ENCODE measurements around the gene SPTBN4. TPM values are rescaled to one million over a fixed set of nuclear protein-coding genes. Genes with fewer than 3 reads are reported as not detected.

Gene SPTBN4
- polyA plus RNA-seq, 1 of the 3 experiments (the other 2 are of a cell fraction), result 3.1 TPM

DNA sequence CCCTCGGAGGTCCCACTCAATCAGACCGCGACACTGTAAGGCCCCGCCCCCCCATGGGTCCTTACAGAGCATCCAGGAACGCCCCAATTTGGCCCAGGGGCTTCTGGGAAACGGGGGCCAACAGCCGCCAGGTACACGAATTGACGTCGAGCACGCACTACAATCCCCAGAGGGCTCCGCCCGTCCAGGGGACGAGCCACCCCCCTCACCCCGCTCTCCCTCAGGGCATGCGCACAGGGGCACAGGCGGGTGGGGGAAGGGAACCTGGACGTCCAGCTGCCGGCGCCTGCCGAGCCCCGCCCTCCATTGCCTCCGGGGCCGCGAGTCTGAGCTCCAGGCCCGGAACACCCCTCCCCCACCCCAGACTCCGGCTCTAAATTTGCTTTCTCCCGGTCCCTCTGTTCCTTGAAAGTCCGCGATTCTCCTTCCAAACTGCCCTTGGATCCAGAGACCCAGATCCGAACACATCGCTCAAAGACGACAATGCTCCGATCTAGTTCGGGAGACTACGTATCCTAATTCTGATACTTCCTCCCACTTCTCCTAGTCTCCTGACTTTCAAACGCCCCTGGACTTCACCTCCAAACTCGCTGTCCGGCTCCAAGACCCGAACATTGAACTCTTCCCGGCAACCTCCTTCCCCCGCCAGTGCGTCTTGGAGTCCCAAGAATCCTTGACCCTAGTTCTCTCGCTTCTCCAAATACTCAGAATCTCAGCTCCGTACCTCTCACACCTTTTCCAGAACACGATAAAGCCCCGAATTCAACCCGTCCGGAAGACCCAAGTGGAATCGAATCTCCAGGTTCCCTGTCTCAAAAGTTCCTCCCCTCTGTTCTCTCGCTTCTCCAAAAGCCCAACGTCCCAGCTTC lies 23.4 kb upstream of the SPTBN4 start:
- CTCF ChIA-PET, result interaction anchor here (0.6 to 2.7 kb wide), 9 partner anchors 16 to 235 kb away, joined by 3 to 16 read pairs (median 4); partner anchors contain the start of genes PRX, SERTAD1 and TTC9B
- TF ChIP-seq, protein P1, sequence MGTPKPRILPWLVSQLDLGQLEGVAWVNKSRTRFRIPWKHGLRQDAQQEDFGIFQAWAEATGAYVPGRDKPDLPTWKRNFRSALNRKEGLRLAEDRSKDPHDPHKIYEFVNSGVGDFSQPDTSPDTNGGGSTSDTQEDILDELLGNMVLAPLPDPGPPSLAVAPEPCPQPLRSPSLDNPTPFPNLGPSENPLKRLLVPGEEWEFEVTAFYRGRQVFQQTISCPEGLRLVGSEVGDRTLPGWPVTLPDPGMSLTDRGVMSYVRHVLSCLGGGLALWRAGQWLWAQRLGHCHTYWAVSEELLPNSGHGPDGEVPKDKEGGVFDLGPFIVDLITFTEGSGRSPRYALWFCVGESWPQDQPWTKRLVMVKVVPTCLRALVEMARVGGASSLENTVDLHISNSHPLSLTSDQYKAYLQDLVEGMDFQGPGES (IDR thresholded peaks at IDR 0.05; ENCODE audit: low read depth, low read length), result no peak
- TF ChIP-seq FOXJ3 (CRISPR knock-in tag; IDR thresholded peaks at IDR 0.05) (no peak), FOSL2 (IDR thresholded peaks at IDR 0.05; ENCODE audit: borderline replicate concordance, low read depth) (no peak), TAF1 (IDR thresholded peaks at IDR 0.05; ENCODE audit: borderline replicate concordance, low read depth, low read length) (peak; percentile 67), NFIC (IDR thresholded peaks at IDR 0.05; ENCODE audit: borderline replicate concordance) (no peak), EP300 (IDR thresholded peaks at IDR 0.05; ENCODE audit: borderline replicate concordance in 1 of 2, low read depth in 1 of 2, low read length in 1 of 2) (peak in 1 of 2 experiments; percentile 14; a peak in 1 of 4 replicates), EZH2phosphoT487 (IDR thresholded peaks at IDR 0.05; ENCODE audit: borderline replicate concordance, low read depth) (no peak), SIN3A (IDR thresholded peaks at IDR 0.05; ENCODE audit: borderline replicate concordance, low read depth, low read length) (0 out of 2 replicates have a peak, but pooled peaks have one; percentile 23), RAD21 (IDR thresholded peaks at IDR 0.05; ENCODE audit: low read length) (no peak; the same call in 1 of the 2 replicates), RXRA (IDR thresholded peaks at IDR 0.05; ENCODE audit: borderline replicate concordance, low read depth) (no peak), ELF1 (IDR thresholded peaks at IDR 0.05) (no peak), TEAD4 (IDR thresholded peaks at IDR 0.05; ENCODE audit: borderline replicate concordance, insufficient read depth) (no peak), RFX5 (IDR thresholded peaks at IDR 0.05; ENCODE audit: low read length) (peak; percentile 40; the same call in 1 of the 2 replicates), GABPA (IDR thresholded peaks at IDR 0.05; ENCODE audit: low read depth) (peak; percentile 33; the same call in 1 of the 2 replicates), GATA2 (CRISPR knock-in tag; IDR thresholded peaks at IDR 0.05) (no peak), POLR2AphosphoS5 (IDR thresholded peaks at IDR 0.05; ENCODE audit: low read depth, low read length) (peak; percentile 72), FOXM1 (IDR thresholded peaks at IDR 0.05; ENCODE audit: low read depth) (no peak), JUND (IDR thresholded peaks at IDR 0.05) (no peak), TCF12 (IDR thresholded peaks at IDR 0.05) (peak; percentile 46; the same call in 1 of the 2 replicates), MEF2A (IDR thresholded peaks at IDR 0.05; ENCODE audit: borderline replicate concordance, low read depth) (no peak), MXI1 (IDR thresholded peaks at IDR 0.05; ENCODE audit: low read depth, low read length) (0 out of 2 replicates have a peak, but pooled peaks have one; percentile 40), SMC3 (IDR thresholded peaks at IDR 0.05; ENCODE audit: low read depth, low read length) (no peak)
- TF ChIP-seq, protein P2, sequence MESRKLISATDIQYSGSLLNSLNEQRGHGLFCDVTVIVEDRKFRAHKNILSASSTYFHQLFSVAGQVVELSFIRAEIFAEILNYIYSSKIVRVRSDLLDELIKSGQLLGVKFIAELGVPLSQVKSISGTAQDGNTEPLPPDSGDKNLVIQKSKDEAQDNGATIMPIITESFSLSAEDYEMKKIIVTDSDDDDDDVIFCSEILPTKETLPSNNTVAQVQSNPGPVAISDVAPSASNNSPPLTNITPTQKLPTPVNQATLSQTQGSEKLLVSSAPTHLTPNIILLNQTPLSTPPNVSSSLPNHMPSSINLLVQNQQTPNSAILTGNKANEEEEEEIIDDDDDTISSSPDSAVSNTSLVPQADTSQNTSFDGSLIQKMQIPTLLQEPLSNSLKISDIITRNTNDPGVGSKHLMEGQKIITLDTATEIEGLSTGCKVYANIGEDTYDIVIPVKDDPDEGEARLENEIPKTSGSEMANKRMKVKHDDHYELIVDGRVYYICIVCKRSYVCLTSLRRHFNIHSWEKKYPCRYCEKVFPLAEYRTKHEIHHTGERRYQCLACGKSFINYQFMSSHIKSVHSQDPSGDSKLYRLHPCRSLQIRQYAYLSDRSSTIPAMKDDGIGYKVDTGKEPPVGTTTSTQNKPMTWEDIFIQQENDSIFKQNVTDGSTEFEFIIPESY (IDR thresholded peaks at IDR 0.05; ENCODE audit: borderline replicate concordance, low read depth), result no peak
- TF ChIP-seq, protein P3, sequence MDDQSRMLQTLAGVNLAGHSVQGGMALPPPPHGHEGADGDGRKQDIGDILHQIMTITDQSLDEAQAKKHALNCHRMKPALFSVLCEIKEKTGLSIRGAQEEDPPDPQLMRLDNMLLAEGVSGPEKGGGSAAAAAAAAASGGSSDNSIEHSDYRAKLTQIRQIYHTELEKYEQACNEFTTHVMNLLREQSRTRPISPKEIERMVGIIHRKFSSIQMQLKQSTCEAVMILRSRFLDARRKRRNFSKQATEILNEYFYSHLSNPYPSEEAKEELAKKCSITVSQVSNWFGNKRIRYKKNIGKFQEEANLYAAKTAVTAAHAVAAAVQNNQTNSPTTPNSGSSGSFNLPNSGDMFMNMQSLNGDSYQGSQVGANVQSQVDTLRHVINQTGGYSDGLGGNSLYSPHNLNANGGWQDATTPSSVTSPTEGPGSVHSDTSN (IDR thresholded peaks at IDR 0.05), result peak; percentile 46
- TF ChIP-seq, protein P4, sequence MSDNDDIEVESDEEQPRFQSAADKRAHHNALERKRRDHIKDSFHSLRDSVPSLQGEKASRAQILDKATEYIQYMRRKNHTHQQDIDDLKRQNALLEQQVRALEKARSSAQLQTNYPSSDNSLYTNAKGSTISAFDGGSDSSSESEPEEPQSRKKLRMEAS (IDR thresholded peaks at IDR 0.05; ENCODE audit: low read depth), result peak; percentile 75
- TF ChIP-seq, protein P5, sequence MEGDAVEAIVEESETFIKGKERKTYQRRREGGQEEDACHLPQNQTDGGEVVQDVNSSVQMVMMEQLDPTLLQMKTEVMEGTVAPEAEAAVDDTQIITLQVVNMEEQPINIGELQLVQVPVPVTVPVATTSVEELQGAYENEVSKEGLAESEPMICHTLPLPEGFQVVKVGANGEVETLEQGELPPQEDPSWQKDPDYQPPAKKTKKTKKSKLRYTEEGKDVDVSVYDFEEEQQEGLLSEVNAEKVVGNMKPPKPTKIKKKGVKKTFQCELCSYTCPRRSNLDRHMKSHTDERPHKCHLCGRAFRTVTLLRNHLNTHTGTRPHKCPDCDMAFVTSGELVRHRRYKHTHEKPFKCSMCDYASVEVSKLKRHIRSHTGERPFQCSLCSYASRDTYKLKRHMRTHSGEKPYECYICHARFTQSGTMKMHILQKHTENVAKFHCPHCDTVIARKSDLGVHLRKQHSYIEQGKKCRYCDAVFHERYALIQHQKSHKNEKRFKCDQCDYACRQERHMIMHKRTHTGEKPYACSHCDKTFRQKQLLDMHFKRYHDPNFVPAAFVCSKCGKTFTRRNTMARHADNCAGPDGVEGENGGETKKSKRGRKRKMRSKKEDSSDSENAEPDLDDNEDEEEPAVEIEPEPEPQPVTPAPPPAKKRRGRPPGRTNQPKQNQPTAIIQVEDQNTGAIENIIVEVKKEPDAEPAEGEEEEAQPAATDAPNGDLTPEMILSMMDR (IDR thresholded peaks at IDR 0.05), result no peak

More for the DNA sequence above, 23.4 kb upstream of the SPTBN4 start:
- Histone ChIP-seq H3K9me3 (no peaks in the 10 kb centered on the region), H3K9ac (peak overlapping the region; percentile 99), H3K79me2 (ENCODE audit: insufficient read depth) (peaks cover 44% of the 10 kb centered on the region), H3K27ac (ENCODE audit: low read depth in 2 of 2, low read length in 1 of 2) (peak overlapping the region; percentile 96), H3K4me3 (ENCODE audit: low read depth in 2 of 2, low read length in 1 of 2) (peak overlapping the region; percentile 88 to 100), H3K36me3 (replicated peaks in 1 of 2; ENCODE audit: control insufficient read depth in 1 of 2, insufficient read depth in 2 of 2, low read length in 1 of 2) (peaks cover 21 to 26% of the 10 kb centered on the region in 2 experiments), H3K9me2 (no peaks in the 10 kb centered on the region), H3F3A (replicated peaks; ENCODE audit: insufficient read depth) (peaks cover 13% of the 10 kb centered on the region), H3K27me3 (ENCODE audit: insufficient read depth) (no peaks in the 10 kb centered on the region), H4K20me1 (ENCODE audit: insufficient read depth) (peaks cover 32% of the 10 kb centered on the region), H2AFZ (ENCODE audit: low read depth) (peak overlapping the region; percentile 61; the same call in 1 of the 2 replicates), H3K4me2 (peak overlapping the region; percentile 86), H3K4me1 (ENCODE audit: control insufficient read depth in 1 of 2, insufficient read depth in 2 of 2, low read depth in 1 of 2, low read length in 1 of 2) (peaks cover 5 to 8% of the 10 kb centered on the region in 2 experiments; a peak in 2 of 4 replicates)
- peak; percentile 96 for DNase-seq
- WGBS (ENCODE audit: low lambda C conversion rate), result 1% methylated on average over 49 of the region's 52 CpGs
- POLR2A ChIA-PET, result interaction anchor here (0.6 to 3.8 kb wide), 7 partner anchors 10 to 135 kb away, joined by 3 to 17 read pairs (median 6); partner anchors contain the start of genes BLVRB and SERTAD1
